GM12865 (cell line): ENCODE measurements around the gene DCLK1.
A peak's percentile ranks its signal among the peaks of the same experiment; 100 is the strongest.

ENCODE experiments used
- DNase-seq: peaks from one replicate; pipeline ENCODE4 v3.0.0; 2010; ENCODE audit warnings: low read depth
- H3K4me3 ChIP-seq: 2 replicates; pipeline ENCODE4 v1.5.1; 2011; ENCODE audit warnings: mild to moderate bottlenecking, low read depth, low read length, control low read depth
- TF ChIP-seq, protein P1 (sequence below): IDR thresholded peaks from 2 replicates; pipeline ENCODE4 v1.5.1; 2011; ENCODE audit warnings: low read length, control low read depth, low read depth, inconsistent platforms; ENCODE audit not compliant: insufficient read depth; ENCODE audit errors: missing control alignments

DCLK1 gene

DNA sequence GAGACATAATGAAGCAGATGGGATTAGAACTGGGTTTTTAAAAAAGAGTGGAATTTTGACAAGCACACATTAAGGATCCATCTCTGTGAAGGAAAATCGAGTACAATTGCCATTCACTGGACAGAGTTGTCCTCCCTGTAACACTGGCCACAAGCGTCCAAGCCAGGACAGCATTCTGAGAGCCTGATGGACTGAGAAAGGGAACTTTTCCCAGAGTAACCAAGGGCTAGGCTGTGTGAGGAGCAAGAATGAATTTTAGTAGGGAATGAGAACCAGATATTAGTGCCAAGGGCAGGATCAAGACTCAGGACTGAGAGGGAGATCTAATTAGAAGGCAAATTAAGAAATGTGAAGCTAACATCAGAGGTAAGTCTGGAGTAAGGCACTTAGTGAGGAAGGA lies 73.1 kb downstream of the DCLK1 start:
- no peak overlapping the region for H3K4me3 ChIP-seq
- DNase-seq, result no peak
- TF ChIP-seq, protein P1, sequence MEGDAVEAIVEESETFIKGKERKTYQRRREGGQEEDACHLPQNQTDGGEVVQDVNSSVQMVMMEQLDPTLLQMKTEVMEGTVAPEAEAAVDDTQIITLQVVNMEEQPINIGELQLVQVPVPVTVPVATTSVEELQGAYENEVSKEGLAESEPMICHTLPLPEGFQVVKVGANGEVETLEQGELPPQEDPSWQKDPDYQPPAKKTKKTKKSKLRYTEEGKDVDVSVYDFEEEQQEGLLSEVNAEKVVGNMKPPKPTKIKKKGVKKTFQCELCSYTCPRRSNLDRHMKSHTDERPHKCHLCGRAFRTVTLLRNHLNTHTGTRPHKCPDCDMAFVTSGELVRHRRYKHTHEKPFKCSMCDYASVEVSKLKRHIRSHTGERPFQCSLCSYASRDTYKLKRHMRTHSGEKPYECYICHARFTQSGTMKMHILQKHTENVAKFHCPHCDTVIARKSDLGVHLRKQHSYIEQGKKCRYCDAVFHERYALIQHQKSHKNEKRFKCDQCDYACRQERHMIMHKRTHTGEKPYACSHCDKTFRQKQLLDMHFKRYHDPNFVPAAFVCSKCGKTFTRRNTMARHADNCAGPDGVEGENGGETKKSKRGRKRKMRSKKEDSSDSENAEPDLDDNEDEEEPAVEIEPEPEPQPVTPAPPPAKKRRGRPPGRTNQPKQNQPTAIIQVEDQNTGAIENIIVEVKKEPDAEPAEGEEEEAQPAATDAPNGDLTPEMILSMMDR, result no peak

DNA sequence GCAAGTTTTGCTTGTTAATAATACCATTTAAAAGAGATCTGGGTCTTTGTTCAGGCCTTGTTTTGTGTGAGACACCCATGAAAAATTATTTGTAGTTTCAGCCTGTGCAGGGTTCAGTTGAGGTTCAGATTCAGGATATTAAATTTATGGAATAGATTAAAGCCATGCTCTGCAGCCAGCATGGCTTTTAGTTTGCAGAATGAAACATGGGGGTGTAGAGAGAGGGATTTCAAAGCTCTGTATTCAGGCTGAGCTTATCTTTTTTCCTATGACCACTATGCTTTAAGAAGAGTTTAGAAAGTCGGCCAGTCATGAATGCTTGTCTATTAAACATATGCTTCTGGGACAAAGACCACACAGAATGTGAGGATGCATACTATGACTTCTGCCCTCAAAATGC lies 73.6 kb downstream of the DCLK1 start:
- no peak overlapping the region for H3K4me3 ChIP-seq

DNA sequence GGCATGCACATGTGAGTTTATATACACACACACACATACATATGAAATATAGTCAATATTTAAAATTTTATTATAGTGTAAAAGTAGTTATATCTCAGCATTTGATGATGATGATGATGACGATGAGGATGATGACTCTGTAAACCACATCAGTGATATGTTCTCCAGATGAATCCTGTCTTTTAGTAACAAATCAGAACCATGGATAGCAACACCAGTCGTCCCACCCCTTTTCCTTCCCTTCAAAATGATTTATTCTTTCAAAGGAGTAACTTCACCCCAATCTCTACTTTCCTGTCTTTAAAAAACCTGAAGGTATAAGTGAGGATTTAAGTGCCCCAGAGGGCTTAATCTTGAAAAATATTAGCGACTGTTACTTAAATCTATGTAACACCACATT lies 74.1 kb downstream of the DCLK1 start:
- DNase-seq, result no peak
- TF ChIP-seq, protein P1, result no peak
- no peak overlapping the region for H3K4me3 ChIP-seq

More for the DNA sequence above, 73.6 kb downstream of the DCLK1 start:
- DNase-seq, result no peak
- TF ChIP-seq, protein P1, result no peak

DNA sequence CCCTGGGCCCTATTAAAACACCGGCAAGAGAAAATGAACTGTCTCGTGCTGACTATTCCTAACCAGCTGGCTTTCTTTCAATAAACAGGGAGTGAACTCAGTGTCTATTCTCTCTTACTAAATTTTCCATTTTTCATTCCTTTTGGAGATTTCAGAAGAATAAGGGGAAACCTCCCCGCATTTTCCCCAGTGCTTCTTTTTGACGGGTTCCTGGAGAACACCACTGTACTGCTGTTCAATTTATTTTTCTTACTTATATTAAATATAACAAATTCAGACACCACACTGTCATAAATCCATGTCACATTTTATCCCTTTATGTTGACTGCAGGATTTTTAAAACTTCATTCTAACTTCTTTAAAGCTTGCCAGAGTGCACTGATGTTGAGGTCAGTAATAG lies 75.8 kb downstream of the DCLK1 start:
- H3K4me3 ChIP-seq, result no peak overlapping the region
- TF ChIP-seq, protein P1, result no peak
- no peak for DNase-seq

DNA sequence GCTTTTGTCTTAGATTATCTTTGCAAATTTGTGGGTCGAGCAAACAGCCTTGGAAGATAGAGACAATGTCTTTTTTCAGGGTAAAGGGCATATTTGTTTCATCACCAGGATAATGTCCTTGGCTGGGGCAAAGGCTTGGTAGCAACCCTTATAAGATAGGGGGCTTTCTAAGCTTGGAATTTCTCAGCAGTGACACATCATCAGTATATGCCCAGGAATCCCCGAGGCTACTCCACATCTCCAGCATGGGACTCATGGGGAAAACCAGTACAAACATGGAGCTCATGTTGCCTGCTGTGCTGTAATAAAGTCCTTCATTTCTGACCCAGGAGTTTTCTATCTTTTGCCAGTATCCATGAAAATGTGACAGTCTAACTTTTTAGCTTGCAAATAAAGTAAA lies 77.1 kb downstream of the DCLK1 start:
- H3K4me3 ChIP-seq, result no peak overlapping the region
- DNase-seq, result no peak

DNA sequence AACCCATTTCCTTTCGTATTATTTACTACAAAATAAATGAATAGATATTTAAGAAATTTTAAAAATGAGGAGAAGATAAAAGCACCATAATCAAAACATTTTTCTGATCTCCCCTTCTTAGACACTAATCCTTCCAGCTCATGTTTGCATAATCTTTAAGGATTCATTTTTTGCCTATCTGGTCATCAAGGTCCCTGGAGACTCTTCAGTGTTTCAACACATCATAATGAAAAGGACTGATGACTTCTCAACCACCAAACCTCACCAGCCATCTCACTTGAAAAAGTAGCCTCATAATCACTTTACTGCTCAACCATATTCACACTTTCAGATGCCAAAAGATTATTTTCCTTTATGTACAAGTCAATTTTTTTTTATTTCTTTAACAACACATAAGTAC lies 80.1 kb downstream of the DCLK1 start:
- H3K4me3 ChIP-seq, result no peak overlapping the region
- TF ChIP-seq, protein P1, result no peak
- DNase-seq, result no peak

More for the DNA sequence above, 77.1 kb downstream of the DCLK1 start:
- TF ChIP-seq, protein P1, result no peak

DNA sequence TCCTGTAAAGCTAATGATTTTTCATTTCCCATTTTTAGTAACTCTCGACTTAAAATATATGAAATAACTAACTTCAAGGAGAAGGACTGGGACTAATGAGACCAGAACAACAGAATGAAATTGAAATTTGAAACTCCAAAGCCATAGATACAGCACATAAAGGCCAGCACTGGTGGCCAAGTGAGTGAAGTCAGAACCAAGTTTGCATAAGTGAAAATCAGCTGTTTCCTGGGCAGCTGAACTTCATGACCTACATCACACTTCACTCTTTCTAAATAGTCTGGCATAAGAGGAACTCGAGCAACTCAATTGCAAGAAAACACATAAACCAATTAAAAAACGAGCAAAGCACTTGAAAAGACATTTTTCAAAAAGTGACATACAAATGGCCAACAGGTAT lies 84.5 kb downstream of the DCLK1 start:
- TF ChIP-seq, protein P1, result no peak
- no peak overlapping the region for H3K4me3 ChIP-seq

More for the DNA sequence above, 84.5 kb downstream of the DCLK1 start:
- peak; percentile 16 for DNase-seq
